ENCODE data around the gene SLC38A2.

GRCh38 chr12:46362895-46363581 lies 9.5 kb downstream of the SLC38A2 start:
- TF ChIP-seq ZBTB26 (tag by site-specific recombination; optimal IDR thresholded peaks at IDR 0.05) (no peak), TRIM28 (IDR thresholded peaks at IDR 0.05; ENCODE audit: borderline replicate concordance, low read length) (no peak), PATZ1 (tag by site-specific recombination; IDR thresholded peaks at IDR 0.05) (no peak), PBX3 (CRISPR knock-in tag; IDR thresholded peaks at IDR 0.05) (no peak)
